ENCODE results near the gene ARFRP1. TPM values are rescaled to one million over a fixed set of nuclear protein-coding genes. Genes with fewer than 3 reads are reported as not detected.

ARFRP1 gene
- total RNA-seq, 1 experiment from 2014 or later = 36.7 TPM

DNA sequence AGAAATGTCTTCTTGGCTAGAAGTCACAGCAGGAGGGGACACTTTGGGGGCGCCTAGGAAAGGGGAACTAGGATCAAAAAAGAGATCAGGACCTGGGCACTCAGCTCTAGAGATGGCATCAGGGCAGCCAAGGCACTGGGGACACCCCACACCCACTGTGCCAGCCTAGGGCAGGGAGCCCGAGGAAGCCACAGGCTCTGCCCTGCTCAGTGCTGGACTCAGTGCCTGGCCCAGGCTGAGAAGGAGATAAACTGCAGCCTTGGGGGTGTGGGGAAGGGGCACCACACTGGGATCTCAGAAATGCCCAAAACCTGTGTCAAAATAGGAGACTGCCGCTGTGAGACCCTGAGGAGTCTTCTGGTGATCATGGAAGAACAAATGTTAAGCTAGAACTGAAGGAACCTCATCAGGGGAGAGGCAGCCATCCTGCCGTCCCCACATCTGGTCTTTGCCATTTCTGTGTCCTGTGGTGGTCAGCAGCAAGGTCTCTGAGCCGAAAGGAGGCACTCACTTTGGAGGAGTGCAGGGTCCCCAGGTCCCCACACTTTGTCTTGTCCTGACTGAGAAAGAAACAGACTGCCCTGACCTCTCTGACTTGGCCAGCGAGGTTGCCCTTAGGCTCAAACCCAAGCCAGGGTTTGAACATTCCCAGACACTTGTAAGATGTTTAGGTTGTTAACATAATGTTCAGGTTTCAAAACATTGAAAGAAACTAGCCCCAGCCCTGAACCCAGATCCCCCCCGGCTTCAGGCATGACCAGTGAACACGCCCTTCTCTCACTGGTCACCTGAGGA lies 2.3 kb downstream of the ARFRP1 start:
- no peak for DNase-seq (ENCODE audit: low spot score)
- in situ Hi-C loops (cut with HindIII; ENCODE audit: low sequenced_read_pairs) = no loop called here

- no peak for DNase-seq (ENCODE audit: low spot score)
- in situ Hi-C loops (cut with HindIII; ENCODE audit: low sequenced_read_pairs) = no loop called here
Observed at GRCh38 chr20:63704749-63705117, 3.0 kb downstream of the ARFRP1 start.

- no peak for DNase-seq (ENCODE audit: low spot score)
- in situ Hi-C loops (cut with HindIII; ENCODE audit: low sequenced_read_pairs) = no loop called here
Observed at GRCh38 chr20:63703976-63704748, 3.6 kb downstream of the ARFRP1 start.

GRCh38 chr20:63703471-63703975 lies 4.3 kb downstream of the ARFRP1 start:
- DNase-seq (ENCODE audit: low spot score) = no peak
- in situ Hi-C loops (cut with HindIII; ENCODE audit: low sequenced_read_pairs) = no loop called here

- no peak for DNase-seq (ENCODE audit: low spot score)
- in situ Hi-C loops (cut with HindIII; ENCODE audit: low sequenced_read_pairs) = no loop called here
Observed at GRCh38 chr20:63702751-63703470, 4.9 kb downstream of the ARFRP1 start.

DNA sequence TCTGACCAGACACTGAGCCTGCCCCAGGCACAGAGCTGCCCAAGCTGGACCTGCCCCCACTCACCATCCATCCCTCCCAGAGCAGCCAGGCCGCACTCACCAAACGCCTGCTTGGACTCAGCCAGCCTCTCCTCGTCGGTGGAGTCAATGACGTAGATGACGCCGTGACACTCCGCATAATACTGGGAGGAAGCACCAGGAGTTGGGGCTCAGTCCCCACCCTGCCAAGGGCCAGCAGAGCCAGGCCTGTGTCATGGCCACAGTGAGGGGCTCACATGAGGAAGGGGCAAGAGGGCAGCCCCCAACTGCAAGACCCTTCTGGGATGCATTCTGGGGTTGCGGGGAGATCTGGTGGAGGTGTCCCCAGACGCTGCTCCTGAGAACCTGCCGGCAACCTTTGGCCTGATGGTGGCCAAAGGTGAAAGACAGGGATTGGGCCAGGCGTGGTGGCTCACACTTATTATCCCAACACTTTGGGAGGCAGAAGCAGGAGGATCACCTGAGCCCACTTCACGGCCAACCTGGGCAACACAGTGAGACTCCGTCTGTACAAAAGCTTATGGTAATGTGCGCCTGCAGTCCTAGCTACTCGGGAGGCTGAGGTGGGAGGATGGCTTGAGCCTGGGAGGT lies 5.6 kb downstream of the ARFRP1 start:
- no peak for DNase-seq (ENCODE audit: low spot score)
- in situ Hi-C loops (cut with HindIII; ENCODE audit: low sequenced_read_pairs) = no loop called here

DNA sequence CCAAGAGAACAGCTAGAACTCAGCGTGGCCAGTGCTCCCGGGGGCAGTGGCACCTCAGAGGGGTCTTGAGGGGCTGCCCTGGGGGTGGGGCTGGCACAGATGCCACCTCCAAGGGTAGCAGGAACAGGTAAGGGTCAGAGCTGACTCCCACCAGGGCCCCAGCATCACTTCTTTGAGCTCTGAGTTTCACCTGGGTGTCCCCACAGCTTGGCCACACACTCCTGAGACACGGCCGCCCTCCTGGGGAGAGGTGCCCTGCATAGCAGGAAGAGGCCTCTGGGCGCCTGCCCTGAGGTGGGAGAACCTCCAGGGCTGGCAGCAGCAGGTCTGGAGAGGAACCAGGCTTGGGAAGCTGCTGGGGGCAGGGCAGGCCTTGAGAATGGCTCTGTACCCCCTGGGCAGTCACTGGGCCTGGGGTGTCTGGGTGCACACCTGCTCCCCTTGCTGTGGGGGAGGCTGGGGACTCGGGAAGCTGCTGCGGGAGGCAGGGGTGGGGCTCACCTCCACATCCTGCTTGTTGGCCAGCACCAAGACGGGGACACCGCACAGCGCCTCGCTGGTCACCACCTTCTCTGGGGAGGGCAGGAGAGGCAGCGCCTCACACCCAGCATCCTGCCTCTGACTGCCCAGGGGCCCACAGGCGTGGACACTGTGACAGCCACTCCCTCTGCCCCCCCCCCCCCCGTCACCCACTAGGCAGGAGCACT lies 6.3 kb downstream of the ARFRP1 start:
- in situ Hi-C loops (cut with HindIII; ENCODE audit: low sequenced_read_pairs) = no loop called here
- no peak for DNase-seq (ENCODE audit: low spot score)

DNA sequence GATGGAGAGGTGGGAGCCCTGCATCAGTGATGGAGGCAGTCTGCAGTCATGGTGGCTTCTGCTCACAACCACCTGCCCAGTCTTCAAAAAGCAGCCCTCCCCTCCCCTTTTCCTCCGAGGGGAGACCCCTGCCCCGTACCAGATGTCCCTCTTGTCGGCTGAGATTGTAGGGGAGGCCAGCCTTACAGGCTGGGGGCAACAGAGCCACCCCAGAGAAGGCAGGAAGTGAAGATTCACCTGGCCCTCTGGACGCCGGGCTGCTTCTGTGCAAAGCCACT lies 6.8 kb downstream of the ARFRP1 start:
- no peak for DNase-seq (ENCODE audit: low spot score)
- in situ Hi-C loops (cut with HindIII; ENCODE audit: low sequenced_read_pairs) = no loop called here

- in situ Hi-C loops (cut with HindIII; ENCODE audit: low sequenced_read_pairs) = no loop called here
- DNase-seq (ENCODE audit: low spot score) = no peak
Observed at GRCh38 chr20:63700199-63701050, 7.4 kb downstream of the ARFRP1 start.

DNA sequence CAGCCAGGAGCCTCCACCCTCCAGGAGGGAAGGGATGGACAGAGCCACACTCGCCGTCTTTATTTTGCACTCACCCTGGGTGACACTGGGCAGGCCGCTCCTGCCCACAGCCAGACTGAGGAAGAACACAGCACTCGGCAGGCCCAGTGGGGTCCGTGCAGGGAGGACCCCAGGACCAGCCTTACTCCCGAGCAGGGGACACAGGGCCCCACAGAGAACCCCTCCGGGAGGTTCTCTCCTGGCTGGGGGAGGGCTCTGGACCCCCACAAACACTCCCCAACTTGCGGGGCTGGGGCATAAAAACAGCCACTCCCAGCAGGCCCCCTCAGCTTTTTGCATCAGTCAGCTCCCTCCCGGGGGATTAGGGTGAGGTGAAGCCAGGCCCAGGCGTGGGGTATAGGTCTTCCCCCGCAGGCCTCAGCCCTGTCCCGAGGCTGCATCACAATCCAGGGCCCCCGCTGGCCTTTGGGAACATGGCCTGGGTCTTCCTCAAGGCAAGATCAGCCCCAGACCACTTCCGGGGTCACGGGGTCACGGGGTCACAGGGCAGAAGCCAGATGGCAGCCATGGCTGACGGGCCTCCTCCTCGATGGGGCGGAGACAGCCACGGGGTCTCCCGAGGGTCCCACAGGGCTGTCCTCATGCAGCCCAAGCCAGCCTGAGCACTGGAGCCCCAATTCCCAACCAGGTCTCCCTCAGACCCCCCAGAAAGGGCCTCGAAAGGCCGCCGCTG lies 8.1 kb downstream of the ARFRP1 start:
- in situ Hi-C loops (cut with HindIII; ENCODE audit: low sequenced_read_pairs) = no loop called here
- DNase-seq (ENCODE audit: low spot score) = no peak

- DNase-seq (ENCODE audit: low spot score) = no peak
- in situ Hi-C loops (cut with HindIII; ENCODE audit: low sequenced_read_pairs) = no loop called here
Observed at GRCh38 chr20:63698739-63699465, 8.9 kb downstream of the ARFRP1 start.

GRCh38 chr20:63697868-63698545 lies 9.8 kb downstream of the ARFRP1 start:
- in situ Hi-C loops (cut with HindIII; ENCODE audit: low sequenced_read_pairs) = no loop called here
- DNase-seq (ENCODE audit: low spot score) = no peak

DNA sequence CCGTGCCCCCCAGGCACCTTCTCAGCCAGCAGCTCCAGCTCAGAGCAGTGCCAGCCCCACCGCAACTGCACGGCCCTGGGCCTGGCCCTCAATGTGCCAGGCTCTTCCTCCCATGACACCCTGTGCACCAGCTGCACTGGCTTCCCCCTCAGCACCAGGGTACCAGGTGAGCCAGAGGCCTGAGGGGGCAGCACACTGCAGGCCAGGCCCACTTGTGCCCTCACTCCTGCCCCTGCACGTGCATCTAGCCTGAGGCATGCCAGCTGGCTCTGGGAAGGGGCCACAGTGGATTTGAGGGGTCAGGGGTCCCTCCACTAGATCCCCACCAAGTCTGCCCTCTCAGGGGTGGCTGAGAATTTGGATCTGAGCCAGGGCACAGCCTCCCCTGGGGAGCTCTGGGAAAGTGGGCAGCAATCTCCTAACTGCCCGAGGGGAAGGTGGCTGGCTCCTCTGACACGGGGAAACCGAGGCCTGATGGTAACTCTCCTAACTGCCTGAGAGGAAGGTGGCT lies 10.4 kb downstream of the ARFRP1 start:
- in situ Hi-C loops (cut with HindIII; ENCODE audit: low sequenced_read_pairs) = no loop called here
- no peak for DNase-seq (ENCODE audit: low spot score)

GRCh38 chr20:63696628-63697356 lies 11.0 kb downstream of the ARFRP1 start, which contains the start of gene TNFRSF6B:
TNFRSF6B (plus strand) TSS chr20:63696652; CDS start chr20:63696768, 116 bp downstream.
- peak; percentile 25 for DNase-seq (ENCODE audit: low spot score)
- in situ Hi-C loops (cut with HindIII; ENCODE audit: low sequenced_read_pairs) = no loop called here

GRCh38 chr20:63696306-63696627 lies 11.5 kb downstream of the ARFRP1 start:
- in situ Hi-C loops (cut with HindIII; ENCODE audit: low sequenced_read_pairs) = no loop called here

More at GRCh38 chr20:63696306-63696627, 11.5 kb downstream of the ARFRP1 start:
- DNase-seq (ENCODE audit: low spot score) = no peak
